ENCODE data around the gene TMEM86A. TPM values are rescaled to one million over a fixed set of nuclear protein-coding genes. Genes with fewer than 3 reads are reported as not detected.

The TMEM86A gene
- total RNA-seq, 4 donors from 2014 or later, result 5.8 to 13.2 (median 6.2) TPM

DNA sequence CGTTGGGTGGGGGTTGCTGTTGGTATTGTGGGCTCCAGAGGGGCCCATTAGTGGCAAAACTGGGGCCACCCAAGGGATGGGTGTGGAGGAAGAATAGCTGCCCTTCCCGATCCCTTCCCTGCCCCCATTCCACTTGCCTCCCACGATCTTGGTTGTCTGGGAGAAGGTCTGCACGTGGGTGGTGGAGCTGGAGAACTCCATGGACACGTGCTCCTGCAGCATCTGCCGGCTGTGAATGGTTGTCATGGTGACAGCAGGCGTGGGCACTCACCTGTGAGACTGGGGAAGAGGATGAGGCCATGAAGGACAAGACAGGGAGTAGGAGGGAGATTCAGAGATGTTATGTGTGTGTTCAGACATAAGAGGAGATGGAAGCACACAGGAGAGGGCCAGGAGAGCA is 25.4 kb downstream of the TMEM86A start:
- WGBS, 2 donors, result 46 to 48% methylated on average over 7 of the region's 7 CpGs
- Histone ChIP-seq H3K27me3 (no peaks in the 10 kb centered on the region), H3K4me3 (replicated peaks in 1 of 3) (no peak overlapping the region), H3K9me3 (no peaks in the 10 kb centered on the region), H3K27ac (no peak overlapping the region), H3K4me1 (peaks cover 0 to 13% of the 10 kb centered on the region in 2 donors), H3K36me3 (no peaks in the 10 kb centered on the region)
- no peak for TF ChIP-seq POLR2A (IDR thresholded peaks at IDR 0.05)
- TF ChIP-seq, protein P1, sequence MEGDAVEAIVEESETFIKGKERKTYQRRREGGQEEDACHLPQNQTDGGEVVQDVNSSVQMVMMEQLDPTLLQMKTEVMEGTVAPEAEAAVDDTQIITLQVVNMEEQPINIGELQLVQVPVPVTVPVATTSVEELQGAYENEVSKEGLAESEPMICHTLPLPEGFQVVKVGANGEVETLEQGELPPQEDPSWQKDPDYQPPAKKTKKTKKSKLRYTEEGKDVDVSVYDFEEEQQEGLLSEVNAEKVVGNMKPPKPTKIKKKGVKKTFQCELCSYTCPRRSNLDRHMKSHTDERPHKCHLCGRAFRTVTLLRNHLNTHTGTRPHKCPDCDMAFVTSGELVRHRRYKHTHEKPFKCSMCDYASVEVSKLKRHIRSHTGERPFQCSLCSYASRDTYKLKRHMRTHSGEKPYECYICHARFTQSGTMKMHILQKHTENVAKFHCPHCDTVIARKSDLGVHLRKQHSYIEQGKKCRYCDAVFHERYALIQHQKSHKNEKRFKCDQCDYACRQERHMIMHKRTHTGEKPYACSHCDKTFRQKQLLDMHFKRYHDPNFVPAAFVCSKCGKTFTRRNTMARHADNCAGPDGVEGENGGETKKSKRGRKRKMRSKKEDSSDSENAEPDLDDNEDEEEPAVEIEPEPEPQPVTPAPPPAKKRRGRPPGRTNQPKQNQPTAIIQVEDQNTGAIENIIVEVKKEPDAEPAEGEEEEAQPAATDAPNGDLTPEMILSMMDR (IDR thresholded peaks at IDR 0.05), result no peak
- intact Hi-C loops (cut with DNase I), result no loop called here
- DNase-seq, result no peak

DNA sequence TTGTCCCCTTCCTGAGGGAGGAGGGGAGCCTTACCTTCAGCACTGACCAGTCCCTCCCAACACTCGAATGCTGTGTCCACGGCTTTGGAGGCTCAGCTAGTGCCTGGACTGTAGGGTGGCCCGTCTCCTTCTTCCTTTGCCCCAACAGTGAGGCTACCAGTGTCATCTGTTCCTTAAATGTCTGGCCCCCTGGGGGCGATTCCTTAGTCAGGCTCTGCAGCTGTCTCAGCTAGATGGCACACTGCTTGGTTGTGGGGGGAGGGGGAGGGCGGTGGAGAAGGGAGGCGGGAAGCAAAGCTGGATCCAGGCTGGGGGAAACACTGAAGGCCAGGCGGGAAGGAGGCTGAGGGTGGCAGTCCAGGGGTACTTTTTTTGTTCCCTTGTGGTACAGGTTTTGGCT is 27.5 kb downstream of the TMEM86A start, which contains the start of gene IGSF22:
TSS of gene IGSF22 (minus strand) at position 149 of the 400 bp plus-strand sequence. CDS start 1,952 bp downstream, outside the sequence.
- no peaks in the 10 kb centered on the region for H3K9me3 ChIP-seq
- 65 to 70% methylated on average over 6 to 7 of the region's 7 CpGs for WGBS, 2 donors
- TF ChIP-seq, protein P1 (IDR thresholded peaks at IDR 0.05), result no peak
- TF ChIP-seq POLR2A (IDR thresholded peaks at IDR 0.05), result no peak

DNA sequence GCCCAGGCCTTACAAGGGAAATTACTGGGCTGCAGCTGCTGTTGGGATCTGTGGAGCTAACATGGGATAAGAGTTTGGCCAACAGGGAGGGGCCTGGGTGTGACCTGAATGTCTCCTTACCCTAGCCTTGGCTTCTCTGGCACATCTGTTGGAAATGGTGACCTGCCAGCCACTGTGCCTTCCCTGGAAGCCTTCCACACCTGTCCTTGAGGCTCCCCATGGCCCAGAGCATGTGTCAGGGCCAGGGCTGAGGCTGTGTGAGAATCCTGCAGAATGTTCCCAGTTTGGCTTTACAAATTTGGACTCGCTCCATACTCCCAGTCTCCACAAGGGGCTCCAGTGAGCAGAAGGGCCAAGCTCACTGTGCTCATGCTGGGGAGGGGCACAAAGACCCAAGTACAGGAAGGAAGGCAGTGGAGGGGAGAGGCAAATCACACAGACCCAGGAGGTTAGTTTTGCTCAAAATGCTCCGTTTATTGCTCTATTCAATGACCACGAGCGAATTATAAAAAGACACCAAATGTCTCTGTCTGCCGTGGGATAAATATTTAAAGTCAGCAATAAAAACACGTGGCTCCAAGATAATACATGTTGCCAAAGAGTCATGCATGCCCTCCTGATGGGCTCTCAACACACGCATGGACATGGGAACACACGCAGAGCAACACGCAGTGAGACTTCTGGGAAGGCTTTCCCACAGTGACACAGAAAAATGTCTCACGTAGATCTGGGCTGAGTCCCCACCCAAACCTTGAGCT is 29.1 kb downstream of the TMEM86A start:
- Histone ChIP-seq H3K27me3 (no peaks in the 10 kb centered on the region), H3K9me3 (no peaks in the 10 kb centered on the region), H3K36me3 (no peaks in the 10 kb centered on the region), H3K4me3 (replicated peaks in 1 of 3) (no peak overlapping the region), H3K4me1 (no peaks in the 10 kb centered on the region), H3K27ac (no peak overlapping the region)
- intact Hi-C loops (cut with DNase I), result no loop called here
- peak; percentile 17 to 37 for DNase-seq
- no peak for TF ChIP-seq POLR2A (IDR thresholded peaks at IDR 0.05)
- TF ChIP-seq, protein P1 (IDR thresholded peaks at IDR 0.05), result peak; percentile 42 to 81 (median 54)
- WGBS, 2 donors, result 43 to 49% methylated on average over 10 of the region's 10 CpGs

More for the DNA sequence above, 27.5 kb downstream of the TMEM86A start, which contains the start of gene IGSF22:
- H3K27me3 ChIP-seq, result no peaks in the 10 kb centered on the region
- peaks cover 0 to 9% of the 10 kb centered on the region in 2 donors for H3K4me1 ChIP-seq
- H3K4me3 ChIP-seq (replicated peaks in 1 of 3), result no peak within 1 kb of the TSS
- no peak for DNase-seq
- intact Hi-C loops (cut with DNase I), result no loop called here
- no peaks in the 10 kb centered on the region for H3K36me3 ChIP-seq
- H3K27ac ChIP-seq, result no peak within 1 kb of the TSS

DNA sequence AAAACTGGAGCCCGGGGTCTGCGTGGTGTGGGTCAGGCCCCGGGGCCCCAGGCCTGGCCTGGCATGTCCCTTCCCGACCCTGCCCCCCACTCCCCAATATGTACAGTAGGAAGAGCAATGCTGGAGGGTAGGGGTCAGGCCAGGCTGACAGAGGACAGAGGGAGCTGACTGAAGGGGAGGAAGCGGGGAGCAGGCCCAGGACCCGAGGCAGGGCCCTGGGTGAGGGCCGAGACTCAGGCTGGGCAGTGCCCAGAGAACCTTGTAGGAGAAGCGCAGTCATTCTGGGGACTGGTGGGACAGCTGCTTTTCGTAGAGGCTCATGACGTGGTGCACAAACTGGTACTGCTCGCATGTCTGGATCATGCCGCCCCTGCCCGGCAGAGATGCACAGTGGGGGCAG is 30.1 kb downstream of the TMEM86A start:
- no peak for DNase-seq

More for the DNA sequence above, 30.1 kb downstream of the TMEM86A start:
- Histone ChIP-seq H3K27me3 (no peaks in the 10 kb centered on the region), H3K4me3 (replicated peaks in 1 of 3) (no peak overlapping the region), H3K27ac (no peak overlapping the region), H3K36me3 (no peaks in the 10 kb centered on the region), H3K9me3 (no peaks in the 10 kb centered on the region), H3K4me1 (no peaks in the 10 kb centered on the region)
- TF ChIP-seq POLR2A (IDR thresholded peaks at IDR 0.05), result no peak
- TF ChIP-seq, protein P1 (IDR thresholded peaks at IDR 0.05), result no peak
- intact Hi-C loops (cut with DNase I), result no loop called here
- WGBS, 2 donors, result 87 to 92% methylated on average over 13 of the region's 13 CpGs

Data from thyroid gland (tissue), 4 donors.